HG03457 (cell line): ENCODE measurements around the gene LRRC3.
"Not testable (repeated sequence)": the region's sequence is repeated elsewhere in the genome, so short reads cannot be mapped to it uniquely, and the experiment has no call there.

Experiments used
- ATAC-seq: cut with Tn5 transposase; IDR thresholded peaks from one replicate; pipeline ENCODE4 v1.9.1; 2021; ENCODE audit warnings: moderate number of reproducible peaks; ENCODE audit not compliant: unreplicated experiment

Gene LRRC3

DNA sequence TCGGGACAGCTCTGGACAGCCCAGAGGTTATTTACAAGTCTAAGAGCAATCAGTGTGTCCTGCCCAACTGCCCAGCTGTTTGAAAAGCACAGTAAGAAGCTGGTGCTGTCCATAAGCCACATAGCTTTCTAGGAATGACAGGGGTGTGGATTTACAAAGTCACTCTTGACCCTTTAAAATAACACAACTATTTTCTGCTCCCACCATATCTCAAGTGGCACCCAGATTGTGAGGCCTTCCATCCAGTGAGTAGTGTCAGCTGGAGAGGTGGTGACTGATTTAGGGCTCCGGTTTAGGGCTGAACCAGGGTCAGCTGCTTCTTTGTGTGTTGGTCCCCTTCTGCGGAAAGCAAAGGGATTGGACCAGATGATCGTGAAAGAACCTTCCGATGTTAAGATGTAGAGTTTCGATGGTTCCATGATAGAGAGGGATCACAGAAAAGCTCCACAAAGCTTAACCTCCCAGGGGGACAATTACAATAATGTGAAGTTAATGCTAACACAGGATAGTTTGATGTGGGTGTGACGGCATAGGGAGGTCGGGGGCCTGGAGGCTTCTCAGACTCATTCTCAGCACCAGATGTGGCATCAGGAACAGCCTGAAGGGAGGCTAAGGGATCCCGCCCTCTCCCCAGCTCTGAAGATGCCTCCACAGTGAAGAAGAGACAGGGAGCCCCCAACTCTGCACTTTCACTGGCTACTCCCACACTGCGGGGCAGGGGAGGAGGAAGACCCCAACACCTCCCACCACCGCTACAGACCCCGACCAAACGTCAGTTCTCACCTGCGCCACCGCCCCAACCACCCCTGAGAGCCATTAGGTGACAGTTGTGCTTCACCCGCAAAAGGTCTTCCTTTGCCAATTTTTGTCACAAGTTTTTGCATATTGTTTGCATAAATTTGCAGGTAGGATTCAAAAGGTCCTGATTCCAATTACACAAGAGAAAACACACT lies 40.6 kb downstream of the LRRC3 start:
- ATAC-seq: no peak

DNA sequence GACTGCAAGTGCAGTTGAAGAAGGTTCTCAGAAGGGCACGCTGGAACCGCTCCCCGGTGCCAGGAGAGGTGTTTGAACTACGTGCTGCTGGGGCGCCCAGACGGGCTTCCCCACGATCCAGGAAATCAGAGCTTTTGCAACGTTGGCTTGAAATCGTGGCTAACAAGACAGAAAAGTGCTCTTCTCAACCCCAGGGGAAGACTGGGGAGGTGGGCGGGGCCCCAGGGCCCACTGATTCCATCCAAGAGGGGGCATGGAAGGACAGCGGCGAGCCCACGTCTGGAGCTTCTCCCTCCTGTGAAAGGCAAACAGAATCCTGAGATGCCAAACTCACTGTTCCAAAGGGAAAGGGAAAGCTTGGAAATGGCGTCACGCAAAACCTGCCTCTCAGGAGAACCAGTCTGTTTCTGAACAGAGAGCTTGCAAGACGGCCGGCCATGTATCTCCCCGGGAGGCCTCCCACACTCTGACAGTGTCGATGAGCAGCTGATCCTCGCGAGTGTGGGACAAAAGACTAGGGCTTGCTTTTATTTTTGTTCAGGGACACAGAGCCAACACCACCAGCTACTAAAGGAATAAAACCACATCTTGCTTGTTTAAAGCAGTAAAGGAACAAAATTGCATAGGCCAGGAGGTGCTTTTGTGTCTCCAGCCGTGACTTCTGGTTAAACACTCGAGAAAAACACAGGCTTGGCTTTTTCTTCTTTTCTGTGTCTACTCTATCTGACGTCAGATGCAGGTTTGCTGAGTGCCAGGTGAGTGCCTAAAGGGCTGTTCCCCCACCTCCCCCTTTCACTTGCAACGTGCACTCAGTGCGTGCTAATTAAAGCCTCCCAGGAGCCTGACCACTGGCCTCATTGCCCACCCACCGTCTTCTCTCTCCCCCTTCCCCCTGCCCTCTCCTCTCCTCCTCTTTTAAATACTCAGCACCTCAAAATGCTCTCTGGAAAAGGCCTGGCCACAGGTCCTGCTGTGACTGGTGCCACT lies 41.5 kb downstream of the LRRC3 start:
- ATAC-seq: no peak

DNA sequence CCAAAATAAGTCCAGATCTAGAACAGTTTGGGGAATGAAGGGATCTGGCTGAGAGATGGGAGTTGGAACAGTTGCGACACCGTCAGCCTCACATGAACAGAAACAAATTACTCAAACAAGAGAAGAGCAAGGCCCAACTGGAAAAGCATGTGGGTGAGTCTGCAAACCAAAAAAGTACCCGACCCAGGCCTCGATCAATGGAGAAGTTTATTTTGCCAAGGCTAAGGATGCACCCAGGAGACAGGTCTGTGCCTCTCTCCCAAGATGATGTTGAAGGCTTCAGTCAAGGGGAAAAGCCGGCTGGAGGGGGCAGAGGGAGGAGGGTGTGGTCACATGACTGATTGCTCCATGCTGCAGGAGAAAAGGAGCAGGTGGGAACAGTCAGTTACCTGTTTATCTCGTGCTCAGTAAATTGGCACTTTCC lies 42.4 kb downstream of the LRRC3 start:
- no peak for ATAC-seq

DNA sequence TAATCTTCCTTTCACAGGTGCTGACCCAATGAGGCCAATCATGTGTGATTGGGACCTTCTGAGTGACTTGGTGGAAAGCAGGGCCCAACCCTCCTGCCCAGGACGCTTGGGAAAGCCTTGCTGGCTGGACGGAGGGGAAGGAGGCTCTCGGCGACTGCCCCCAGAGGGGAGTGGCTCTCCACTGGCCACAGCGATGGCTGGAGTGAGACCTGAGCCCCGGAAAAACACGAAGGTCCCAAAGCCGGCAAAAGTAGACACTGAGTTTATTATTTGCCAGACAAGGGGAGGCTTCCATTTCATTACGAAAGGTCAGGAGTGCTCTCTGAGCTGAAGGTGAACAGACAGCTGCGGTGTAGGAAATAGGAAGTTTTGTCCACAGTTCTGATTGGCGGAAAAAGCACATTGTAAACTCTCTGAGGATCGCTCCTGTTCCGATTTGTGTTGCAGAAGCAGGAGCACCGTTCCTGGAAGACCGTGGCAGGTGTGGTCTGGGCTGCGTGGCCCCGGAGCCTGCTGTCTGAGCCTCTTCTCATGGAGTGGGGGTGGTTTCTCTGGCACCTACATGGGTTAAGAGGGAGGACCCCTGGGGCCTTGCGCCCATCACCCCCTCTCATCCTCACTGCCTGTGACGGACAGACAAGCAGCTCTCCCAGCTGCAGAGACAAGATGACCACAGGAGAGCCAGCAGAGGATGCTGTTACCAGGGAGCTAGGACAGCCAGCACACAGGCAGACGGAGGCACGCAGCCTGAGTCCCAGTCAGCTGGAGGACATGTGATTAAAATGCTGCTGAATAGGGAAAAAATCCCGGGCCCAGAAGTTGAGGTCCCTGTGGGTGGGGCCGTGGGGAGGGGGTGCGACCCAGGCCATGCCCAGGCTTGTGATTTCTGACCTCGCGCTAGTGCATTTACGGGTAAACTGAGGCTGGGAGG lies 43.2 kb downstream of the LRRC3 start:
- ATAC-seq: no peak

DNA sequence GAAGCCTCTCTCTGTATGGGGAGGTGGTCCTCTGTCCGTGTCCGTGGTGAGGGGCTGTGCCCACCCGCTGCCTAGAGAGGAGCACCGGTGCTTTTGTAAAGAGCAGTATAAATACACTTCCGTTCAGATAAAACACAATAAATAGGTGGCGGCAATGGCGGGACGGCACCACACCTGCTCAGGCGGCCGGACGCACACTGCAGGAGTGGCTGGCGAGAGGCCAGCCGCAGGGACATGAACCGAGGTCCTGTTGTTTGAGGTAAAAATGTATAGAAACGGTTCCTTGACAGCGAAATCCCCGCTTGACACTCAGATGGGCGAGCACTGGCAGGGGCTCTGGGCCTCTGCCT lies 43.9 kb downstream of the LRRC3 start:
- ATAC-seq: no peak

DNA sequence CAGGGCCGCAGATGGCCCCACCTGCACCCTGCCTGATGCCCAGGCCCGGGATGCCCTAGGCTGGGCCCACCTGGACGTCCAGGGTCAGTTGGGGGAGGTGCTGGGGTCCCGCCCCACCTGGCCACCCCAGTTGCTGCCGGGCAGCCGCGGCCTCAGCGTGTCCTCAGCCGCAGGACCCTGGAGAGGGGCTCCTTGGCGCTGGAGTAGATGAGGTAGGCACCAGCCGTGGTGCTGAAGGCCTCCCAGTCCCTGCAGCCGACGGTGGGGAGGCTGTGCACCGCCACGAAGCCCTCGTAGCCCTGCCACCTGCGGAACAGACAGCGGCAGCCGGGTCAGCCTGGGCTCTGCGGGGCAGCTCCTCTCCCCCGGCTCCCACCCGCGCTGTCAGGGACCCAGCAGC lies 44.3 kb downstream of the LRRC3 start:
- ATAC-seq: no peak

DNA sequence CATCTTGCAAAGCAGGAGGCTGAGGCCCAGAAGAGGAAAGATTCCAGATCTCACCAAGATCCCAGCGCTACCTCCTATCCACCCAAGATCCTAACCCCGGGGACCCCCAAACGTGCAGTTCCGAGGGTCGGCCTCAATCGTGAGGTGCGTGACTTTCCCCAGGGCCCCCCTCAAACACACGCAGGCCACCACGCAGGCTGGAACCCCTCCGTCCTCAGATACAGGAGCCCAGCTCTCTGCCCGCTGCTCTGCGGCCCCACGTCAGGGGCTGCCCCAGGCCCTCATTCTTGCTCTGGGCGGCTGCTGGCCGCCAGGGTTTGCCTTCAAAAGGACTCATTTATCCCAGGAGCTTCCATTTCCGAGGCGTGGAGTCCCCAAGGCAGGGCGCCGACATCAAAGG lies 44.8 kb downstream of the LRRC3 start:
- no peak for ATAC-seq

DNA sequence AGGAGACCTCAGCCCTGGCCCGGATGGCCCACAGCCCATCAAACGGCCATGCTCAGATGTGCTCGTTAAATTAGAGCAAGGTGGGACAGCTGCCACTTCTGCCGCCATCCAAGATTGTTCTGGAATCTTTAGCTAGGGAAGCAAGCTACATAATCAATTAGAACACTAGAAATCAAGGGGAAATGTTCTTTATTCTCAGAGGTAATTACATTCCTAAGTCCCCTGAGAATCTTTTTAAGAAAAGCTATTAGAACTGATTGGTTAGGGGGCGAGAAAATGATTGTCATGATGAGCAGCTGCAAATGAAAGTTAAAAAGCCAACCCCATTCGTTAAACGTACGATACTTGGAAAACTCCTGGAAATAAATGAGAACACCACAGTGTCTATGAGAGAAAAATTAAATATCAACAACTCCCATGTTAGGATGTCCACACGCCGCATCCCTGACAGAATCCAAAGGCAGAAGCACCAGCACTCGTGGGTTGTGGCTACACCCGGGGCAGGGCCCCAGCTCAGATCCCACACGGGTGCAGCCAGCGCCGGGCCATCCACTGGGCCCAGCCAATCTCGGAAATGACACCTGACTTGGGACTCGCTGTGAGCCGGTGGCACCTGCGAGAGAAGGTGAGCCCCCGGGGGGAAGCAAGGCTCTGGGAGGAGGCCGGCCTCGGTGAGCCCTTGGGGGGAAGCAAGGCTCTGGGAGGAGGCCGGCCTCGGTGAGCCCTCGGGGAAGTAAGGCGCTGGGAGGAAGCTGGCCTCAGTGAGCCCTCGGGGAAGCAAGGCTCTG lies 47.1 kb downstream of the LRRC3 start:
- no peak for ATAC-seq

DNA sequence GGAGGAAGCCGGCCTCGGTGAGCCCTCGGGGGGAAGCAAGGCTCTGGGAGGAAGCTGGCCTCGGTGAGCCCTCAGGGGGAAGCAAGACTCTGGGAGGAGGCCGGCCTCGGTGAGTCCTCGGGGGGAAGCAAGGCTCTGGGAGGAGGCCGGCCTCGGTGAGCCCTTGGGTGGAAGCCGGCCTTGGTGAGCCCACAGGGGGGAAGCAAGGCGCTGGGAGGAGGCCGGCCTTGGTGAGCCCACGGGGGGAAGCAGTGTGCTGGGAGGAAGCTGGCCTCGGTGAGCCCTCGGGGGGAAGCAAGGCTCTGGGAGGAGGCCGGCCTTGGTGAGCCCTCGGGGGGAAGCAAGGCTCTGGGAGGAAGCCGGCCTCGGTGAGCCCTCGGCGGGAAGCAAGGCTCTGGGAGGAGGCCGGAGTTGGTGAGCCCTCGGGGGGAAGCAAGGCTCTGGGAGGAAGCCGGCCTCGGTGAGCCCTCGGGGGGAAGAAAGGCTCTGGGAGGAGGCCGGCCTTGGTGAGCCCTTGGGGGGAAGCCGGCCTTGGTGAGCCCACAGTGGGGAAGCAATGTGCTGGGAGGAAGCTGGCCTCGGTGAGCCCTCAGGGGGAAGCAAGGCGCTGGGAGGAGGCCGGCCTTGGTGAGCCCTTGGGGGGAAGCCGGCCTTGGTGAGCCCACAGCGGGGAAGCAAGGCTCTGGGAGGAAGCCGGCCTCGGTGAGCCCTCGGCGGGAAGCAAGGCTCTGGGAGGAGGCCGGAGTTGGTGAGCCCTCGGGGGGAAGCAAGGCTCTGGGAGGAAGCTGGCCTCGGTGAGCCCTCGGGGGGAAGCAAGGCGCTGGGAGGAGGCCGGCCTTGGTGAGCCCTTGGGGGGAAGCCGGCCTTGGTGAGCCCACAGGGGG lies 47.9 kb downstream of the LRRC3 start:
- not testable (repeated sequence) for ATAC-seq

DNA sequence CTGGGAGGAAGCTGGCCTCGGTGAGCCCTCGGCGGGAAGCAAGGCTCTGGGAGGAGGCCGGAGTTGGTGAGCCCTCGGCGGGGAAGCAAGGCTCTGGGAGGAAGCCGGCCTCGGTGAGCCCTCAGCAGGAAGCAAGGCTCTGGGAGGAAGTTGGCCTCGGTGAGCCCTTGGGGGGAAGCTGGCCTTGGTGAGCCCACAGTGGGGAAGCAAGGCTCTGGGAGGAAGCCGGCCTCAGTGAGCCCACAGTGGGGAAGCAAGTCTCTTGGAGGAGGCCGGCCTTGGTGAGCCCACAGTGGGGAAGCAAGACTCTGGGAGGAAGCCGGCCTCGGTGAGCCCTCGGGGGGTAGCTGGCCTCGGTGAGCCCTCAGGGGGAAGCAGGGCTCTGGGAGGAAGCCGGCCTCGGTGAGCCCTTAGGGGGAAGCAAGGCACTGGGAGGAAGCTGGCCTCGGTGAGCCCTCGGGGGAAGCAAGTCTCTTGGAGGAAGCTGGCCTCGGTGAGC lies 48.6 kb downstream of the LRRC3 start:
- ATAC-seq: no peak

DNA sequence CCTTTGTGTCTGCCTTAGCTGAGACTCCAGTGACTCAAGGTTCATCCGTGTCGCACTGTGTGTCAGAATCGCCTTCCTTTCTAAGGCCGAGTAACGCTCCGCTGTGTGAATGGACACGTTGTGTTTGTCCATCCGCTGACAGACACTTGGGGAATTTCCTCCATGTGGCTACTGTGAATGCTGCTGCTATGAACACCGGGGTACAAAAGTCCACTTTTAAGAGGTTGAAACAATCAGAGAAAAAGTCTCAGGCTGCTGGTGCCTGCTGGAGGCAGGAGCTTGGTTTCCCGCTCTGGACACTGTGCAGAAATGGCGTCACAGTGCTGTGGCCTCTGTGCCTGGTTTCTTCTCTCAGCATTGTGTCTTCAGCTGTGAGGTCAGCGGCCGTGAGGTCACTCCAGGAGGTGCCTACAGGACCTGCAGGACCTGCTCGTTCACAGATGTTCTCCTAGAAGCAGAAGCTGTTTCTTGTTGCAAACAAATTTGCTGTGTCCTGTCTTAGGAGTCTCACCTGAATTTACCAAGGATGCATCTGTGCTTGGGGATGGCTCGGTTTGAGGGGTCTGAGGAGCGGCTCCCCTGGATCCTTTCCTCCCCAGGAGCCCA lies 50.5 kb downstream of the LRRC3 start:
- no peak for ATAC-seq

DNA sequence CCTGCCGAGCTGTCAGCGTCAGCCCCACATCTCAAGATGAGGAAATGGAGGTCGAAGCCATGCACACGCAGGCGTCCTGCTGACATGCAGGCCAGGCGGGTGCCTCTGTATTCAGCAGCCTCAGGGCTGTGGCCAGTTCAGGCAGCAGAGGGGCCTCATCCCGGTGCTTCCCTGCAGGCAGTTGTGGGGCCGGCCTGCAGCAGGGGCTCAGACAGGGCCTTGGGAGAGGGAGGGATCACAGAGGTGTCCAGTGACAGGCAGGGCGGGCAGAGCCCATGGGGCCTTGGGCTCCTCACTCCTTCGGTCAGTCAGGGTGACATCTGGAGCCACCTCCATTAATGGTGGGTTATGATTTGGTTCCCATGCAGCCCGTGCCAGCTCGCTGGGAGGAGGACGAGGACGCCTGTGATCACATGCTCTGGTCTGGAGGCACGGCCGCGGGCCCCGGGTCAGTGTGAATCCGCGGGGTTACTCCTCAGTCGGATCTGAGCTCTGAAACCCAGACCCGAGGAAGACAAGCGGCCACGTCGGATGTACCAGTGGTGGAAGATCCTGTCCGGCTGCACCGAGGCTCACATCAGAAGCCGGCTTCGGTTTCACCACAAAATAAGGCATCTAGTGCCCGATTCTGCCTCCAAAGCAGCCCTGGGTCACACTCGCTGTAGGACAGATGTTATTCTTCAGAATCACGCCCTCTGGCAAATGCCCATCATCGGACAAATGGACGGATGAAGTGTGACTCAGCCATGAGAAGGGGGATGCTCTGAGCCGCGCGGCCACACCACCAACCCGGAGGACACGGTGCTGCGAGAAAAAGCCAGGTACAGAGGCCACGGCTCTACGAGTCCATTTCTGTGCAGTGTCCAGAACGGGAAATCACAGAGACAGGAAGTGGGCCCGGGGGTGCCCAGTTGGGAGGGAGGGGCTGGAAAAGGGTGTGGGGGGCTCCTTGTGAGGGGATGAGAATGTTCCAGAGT lies 51.3 kb downstream of the LRRC3 start:
- ATAC-seq: no peak

DNA sequence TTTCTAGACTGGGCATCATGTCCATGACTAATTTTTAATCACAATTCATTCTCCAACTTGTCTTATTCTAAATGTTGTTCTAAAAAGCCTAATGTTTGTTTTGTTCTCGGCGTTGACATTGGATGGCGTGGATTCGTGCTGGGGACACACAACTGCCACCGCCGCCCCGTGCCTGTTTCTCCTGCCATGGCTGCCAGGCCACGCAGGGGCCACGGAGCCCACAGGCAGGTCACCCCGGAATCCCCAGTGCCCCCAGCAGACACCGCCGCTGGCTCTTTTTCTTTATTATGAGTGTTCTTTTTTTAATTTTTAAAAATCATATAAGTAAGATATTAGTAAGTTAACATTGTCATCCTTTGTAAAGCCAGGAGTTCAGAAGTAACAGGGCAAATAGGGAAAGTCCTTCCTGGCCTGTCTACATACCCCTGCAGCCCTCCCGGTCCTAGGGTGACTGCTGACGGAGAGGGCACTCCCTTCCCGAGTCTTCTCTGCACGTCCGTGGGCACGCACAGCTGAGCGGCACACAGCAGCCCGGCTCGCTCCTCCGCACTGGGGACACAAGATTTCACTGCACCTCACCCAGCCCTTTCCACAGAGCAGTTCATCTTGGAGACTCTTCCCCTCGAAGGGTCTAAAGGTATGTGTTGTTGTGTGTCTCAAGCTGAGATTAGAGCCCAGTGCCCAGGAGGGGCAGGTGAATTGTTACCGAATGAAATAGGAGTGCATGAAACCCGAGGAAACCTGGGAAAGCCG lies 52.5 kb downstream of the LRRC3 start:
- no peak for ATAC-seq

DNA sequence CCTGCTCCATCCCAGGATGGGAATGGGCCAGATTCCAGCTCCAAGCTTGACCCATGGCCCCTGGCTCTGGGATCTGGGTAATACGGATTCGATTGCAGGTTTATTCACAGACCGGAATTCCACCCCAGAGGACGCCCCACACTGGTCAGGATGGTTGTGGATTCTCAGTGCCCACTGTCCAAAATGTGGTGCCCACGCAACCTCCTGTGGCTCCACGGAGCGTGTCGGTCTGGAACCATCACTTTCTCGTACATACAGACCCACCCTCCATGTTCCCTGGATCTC lies 53.1 kb downstream of the LRRC3 start:
- no peak for ATAC-seq

DNA sequence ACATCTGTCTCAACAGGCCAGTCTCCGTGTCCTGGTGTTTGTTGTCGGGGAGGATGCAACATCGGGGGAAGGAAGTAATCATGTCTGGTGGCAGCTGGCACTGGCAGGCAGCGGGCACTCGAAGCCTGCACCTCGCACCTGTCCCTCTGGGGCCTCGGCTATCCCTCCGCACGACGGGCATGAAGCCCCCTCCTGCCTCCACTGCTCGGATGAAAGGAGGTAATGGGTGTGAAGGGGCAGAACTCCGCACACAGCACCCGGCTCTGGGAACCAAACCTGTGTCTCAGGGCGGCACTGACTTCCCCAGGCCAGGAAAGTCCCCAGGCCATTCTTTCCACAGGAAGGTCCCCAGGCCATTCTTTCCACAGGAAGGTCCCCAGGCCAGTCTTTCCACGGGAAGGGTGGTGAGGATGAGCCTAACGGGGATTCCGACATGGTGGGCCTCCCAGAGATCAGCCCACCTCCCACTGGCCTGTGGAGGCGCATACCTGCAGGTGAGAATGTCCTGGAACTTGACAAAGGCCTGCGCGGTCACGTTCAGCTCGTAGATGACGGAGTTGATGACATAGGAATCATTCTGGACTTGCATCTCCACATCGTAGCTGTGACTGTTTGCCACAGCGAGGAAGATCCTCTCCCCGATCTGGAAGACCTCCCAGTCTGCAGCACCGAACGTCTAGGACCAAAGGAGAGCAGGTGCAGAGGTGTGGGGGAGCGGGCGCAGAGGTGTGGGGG lies 53.6 kb downstream of the LRRC3 start:
- no peak for ATAC-seq

DNA sequence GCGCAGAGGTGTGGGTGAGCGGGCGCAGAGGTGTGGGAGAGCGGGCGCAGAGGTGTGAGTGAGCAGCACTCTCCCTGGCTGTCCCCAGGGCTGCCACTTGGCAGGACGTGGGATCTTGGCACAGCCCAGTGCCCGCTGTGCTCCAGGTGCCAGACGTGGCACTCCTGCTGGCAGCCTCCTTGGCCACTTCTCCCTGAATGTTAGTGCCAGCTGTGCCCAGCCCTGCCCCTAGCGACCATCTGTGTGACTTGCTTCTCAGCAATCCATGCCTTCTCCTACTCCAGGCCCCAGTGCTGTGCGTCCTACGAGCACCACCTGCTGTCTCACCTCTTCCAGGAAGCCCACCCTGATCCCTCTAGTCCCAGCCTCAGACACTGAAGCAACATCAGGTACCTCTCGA lies 54.2 kb downstream of the LRRC3 start:
- no peak for ATAC-seq
